Mesothelial cell of epicardium (in vitro differentiated cells): ENCODE data around the gene PALM3. TPM values are rescaled to one million over a fixed set of nuclear protein-coding genes. Genes with fewer than 3 reads are reported as not detected.

ENCODE experiments used
- DNase-seq, 2 experiments: peaks; one replicate each; pipeline ENCODE4 v3.0.0; 2021; ENCODE audit warnings: low spot score in 2 of 2; ENCODE audit not compliant: unreplicated experiment in 2 of 2
- H3K27ac Mint-ChIP-seq: 2 replicates; pipeline ENCODE4 v1.8.0; 2021; ENCODE audit warnings: mixed read lengths
- H3K27me3 Mint-ChIP-seq: 2 replicates; pipeline ENCODE4 v1.8.0; 2021; ENCODE audit warnings: low read depth, mixed read lengths
- H3K36me3 Mint-ChIP-seq: 2 replicates; pipeline ENCODE4 v1.8.0; 2021; ENCODE audit warnings: mixed read lengths
- H3K4me1 Mint-ChIP-seq: 2 replicates; pipeline ENCODE4 v1.8.0; 2021; ENCODE audit warnings: mixed read lengths
- H3K4me3 Mint-ChIP-seq: 2 replicates; pipeline ENCODE4 v1.8.0; 2021; ENCODE audit warnings: mild to moderate bottlenecking, moderate library complexity, mixed read lengths
- H3K9me3 Mint-ChIP-seq: 2 replicates; pipeline ENCODE4 v1.8.0; 2021; ENCODE audit warnings: mixed read lengths
- total RNA-seq: library from RNA; stranded (reverse); gene quantifications from 3 replicates; pipeline ENCODE4 v1.2.1, GENCODE V29; 2021
- TF ChIP-seq, protein P1 (sequence below): fragments of 200-600 bp; sonication (generic); IDR thresholded peaks from one replicate; pipeline ENCODE4 v1.5.0; 2021; ENCODE audit warnings: antibody characterized with exemption; ENCODE audit not compliant: unreplicated experiment

The PALM3 gene
- total RNA-seq, 1 donor from 2014 or later = 2.4 TPM

DNA sequence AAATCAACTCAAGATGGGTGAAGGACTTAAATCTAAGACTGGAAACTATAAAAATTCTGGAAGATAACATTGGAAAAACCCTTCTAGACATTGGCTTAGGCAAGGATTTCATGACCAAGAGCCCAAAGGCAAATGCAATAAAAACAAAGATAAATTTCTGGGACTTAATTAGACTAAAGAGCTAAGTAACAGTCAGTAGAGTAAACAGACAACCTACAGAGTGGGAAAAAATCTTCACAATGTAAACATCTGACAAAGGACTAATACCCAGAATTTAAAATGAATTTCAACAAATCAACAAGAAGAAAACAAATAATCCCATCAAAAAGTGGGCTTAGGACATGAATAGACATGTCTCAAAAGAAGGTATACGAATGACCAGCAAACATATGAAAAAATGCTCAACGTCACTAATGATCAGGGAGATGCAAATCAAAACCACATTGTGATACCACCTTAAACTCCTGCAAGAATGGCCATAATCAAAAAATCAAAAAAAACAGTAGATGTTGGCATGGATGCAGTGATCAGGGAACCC is 49.4 kb downstream of the PALM3 start:
- Mint-ChIP-seq H3K27ac (no peak overlapping the region), H3K27me3 (no peaks in the 10 kb centered on the region), H3K4me1 (peaks cover 3% of the 10 kb centered on the region), H3K36me3 (no peaks in the 10 kb centered on the region), H3K9me3 (peaks cover 7% of the 10 kb centered on the region), H3K4me3 (no peak overlapping the region)
- no peak for DNase-seq
- TF ChIP-seq, protein P1, sequence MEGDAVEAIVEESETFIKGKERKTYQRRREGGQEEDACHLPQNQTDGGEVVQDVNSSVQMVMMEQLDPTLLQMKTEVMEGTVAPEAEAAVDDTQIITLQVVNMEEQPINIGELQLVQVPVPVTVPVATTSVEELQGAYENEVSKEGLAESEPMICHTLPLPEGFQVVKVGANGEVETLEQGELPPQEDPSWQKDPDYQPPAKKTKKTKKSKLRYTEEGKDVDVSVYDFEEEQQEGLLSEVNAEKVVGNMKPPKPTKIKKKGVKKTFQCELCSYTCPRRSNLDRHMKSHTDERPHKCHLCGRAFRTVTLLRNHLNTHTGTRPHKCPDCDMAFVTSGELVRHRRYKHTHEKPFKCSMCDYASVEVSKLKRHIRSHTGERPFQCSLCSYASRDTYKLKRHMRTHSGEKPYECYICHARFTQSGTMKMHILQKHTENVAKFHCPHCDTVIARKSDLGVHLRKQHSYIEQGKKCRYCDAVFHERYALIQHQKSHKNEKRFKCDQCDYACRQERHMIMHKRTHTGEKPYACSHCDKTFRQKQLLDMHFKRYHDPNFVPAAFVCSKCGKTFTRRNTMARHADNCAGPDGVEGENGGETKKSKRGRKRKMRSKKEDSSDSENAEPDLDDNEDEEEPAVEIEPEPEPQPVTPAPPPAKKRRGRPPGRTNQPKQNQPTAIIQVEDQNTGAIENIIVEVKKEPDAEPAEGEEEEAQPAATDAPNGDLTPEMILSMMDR = no peak

DNA sequence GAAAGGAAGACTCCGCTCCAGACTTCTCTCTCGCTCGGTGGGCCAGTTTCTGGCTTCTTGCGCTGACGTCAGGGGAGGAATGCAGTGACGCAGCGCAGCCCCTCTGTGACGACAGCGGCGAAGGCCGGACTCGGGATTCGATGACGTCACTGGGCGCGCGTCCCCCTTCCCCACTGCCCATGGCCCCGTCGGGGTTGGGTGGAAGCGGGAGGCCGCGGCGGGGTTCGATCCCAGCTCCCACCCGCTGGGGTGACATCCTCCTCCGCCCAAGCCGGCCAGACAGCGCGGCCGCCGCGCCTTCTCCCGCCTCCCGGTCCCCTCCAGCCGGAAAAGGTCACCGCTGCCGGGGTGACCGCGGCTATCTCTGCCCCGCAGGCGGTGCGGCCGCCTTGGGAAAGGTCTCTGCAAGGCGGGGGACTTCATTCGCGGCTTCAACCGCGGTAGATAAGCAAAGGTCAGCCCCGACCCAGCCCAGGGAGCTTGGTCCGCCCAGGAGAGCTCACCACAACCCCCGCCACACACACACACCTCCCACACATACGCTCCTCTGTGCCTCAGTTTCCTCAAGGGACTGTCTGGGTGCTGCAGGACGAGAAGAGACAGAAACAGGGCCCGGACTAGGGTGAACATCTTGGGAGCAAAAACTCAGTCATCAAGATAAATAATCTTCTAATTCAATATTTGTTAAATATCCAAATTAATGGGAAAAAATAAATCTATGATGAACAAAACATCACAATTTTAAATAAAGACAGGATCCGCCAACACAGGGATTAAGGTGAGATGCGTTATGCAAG is 54.9 kb downstream of the PALM3 start:
- H3K36me3 Mint-ChIP-seq = no peaks in the 10 kb centered on the region
- peaks cover 14% of the 10 kb centered on the region for H3K4me1 Mint-ChIP-seq
- TF ChIP-seq, protein P1 = no peak
- H3K4me3 Mint-ChIP-seq = peak overlapping the region; percentile 97
- peak overlapping the region; percentile 99 for H3K27ac Mint-ChIP-seq
- H3K27me3 Mint-ChIP-seq = no peaks in the 10 kb centered on the region
- DNase-seq = peak; percentile 84 to 93
- no peaks in the 10 kb centered on the region for H3K9me3 Mint-ChIP-seq

DNA sequence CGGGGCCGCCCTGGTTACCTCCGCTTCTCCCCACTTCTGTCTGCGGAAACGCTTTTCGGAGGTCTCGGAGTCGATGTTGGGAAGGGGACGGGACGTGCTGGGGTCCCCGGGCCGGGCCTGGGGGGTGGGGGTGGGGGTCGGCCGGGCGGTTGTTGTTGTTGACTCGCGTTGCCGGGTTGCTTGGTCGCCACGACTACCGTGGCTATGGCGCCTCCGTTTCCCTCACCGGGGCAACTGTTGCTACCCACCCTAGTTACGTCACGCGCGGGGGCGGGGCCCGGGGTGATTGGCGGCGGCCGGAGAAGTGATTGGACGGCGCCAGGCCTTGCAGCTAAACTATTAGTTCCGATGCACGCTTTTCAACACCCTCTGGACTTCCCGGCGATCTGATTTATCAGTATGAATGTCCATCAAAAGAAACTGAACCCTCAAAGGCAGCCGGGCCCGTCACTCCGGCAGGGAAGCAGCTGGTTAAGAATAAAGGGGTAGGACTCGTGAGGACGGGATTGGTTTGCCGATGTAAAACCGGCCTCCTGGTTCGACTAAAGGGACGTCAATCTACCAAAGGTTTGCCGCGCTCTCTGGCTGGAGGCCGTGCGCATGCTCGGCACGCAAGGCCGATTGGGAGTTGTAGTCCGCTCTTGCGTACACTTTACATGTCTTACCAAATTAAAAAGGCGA is 55.7 kb downstream of the PALM3 start, which contains the start of gene RFX1:
Gene RFX1 (minus strand): TSS at position 236 of the 681 bp plus-strand sequence. CDS start 12,477 bp downstream, outside the sequence.
- peak; percentile 99 to 100 for DNase-seq
- peak within 1 kb of the TSS; percentile 99 for H3K27ac Mint-ChIP-seq
- H3K9me3 Mint-ChIP-seq = no peaks in the 10 kb centered on the region
- peaks cover 14% of the 10 kb centered on the region for H3K4me1 Mint-ChIP-seq
- TF ChIP-seq, protein P1 = no peak
- H3K36me3 Mint-ChIP-seq = no peaks in the 10 kb centered on the region
- H3K27me3 Mint-ChIP-seq = no peaks in the 10 kb centered on the region
- H3K4me3 Mint-ChIP-seq = peak within 1 kb of the TSS; percentile 97

DNA sequence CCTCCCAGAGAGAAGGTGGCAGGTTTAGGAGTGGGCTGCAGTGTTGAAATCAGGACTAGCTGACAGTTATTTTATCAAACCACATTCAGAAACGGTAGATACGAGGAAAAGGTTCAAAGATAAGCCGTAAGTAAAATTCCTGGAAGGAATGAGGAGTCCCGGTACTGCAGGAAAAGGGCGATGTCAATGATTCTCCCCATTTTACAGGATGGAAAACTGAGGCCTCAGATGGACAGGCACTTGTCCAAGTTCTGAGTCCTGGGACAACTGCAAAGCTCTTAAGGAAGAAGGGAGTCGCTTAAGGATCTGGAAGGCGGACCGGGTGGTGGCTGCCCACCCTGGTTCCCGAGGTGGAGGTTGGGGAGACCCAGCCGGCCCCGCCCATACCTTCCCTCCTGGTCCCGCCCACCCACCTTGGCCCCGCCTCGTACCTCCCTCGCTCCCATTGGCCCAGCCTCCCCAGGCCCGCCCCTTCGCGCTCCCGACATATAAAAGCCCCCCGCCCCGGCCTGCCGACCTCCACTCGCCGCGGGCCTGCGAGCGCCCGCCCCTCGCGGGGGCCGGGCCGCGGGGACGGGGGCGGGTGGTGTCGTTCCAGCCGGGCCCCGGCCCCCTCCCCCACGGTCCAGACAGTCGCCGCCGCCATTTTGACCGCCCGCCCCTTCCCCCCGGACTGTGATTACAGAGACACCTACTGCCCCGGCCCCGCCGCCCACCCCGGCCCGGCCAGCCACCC is 56.4 kb downstream of the PALM3 start:
- H3K36me3 Mint-ChIP-seq = peaks cover 3% of the 10 kb centered on the region

More for the DNA sequence above, 56.4 kb downstream of the PALM3 start:
- H3K27me3 Mint-ChIP-seq = no peaks in the 10 kb centered on the region
- peaks cover 14% of the 10 kb centered on the region for H3K4me1 Mint-ChIP-seq
- DNase-seq = peak; percentile 94 to 95
- TF ChIP-seq, protein P1 = no peak
- no peaks in the 10 kb centered on the region for H3K9me3 Mint-ChIP-seq
- H3K27ac Mint-ChIP-seq = peak overlapping the region; percentile 90
- H3K4me3 Mint-ChIP-seq = peak overlapping the region; percentile 97
